HepG2 (cell line): ENCODE measurements around the gene HIBADH. TPM values are rescaled to one million over a fixed set of nuclear protein-coding genes. Genes with fewer than 3 reads are reported as not detected.

Experiments used
- ATAC-seq: fragments of 200-7000 bp; cut with Tn5 transposase; 3 replicates; pipeline ENCODE4 v1.9.1; 2020; ENCODE audit warnings: mild to moderate bottlenecking, moderate library complexity
- BruUV-seq: library from RNA; stranded (reverse); fragments of 400-500 nt; replicated peaks from 2 replicates; lab custom pipeline; 2021; lab: Mats Ljungman, UMichigan
- CTCF ChIA-PET: fragments of 300-600 bp; formaldehyde crosslinking; extraction: SDS; loops from one replicate; lab custom pipeline; 2021; ENCODE audit warnings: low total read pairs, inconsistent platforms, low intra/inter-chr PET ratio; lab: Yijun Ruan, JAX
- POLR2A ChIA-PET: fragments of 350-600 bp; sonication (Branson Sonifier 250); formaldehyde crosslinking; loops from one replicate; lab custom pipeline; 2020; ENCODE audit warnings: antibody characterized with exemption, inconsistent platforms; lab: Yijun Ruan, JAX
- DNase-seq: peaks from one replicate; pipeline ENCODE4 v3.0.0-alpha.2; 2015; ENCODE audit warnings: low spot score
- FAIRE-seq: peaks from 3 replicates; lab custom pipeline; 2011; peaks lifted over from hg19 to GRCh38; lab: Jason Lieb, UNC
- H2AFZ ChIP-seq: one replicate; pipeline ENCODE4 v1.6.1; 2011; ENCODE audit warnings: low read length, inconsistent platforms
- H3K27ac ChIP-seq: fragments of 300-600 bp; 3 replicates; pipeline ENCODE4 v1.8.0; 2011; ENCODE audit warnings: mixed run types, mild to moderate bottlenecking, mixed read lengths, low read length, inconsistent platforms; ENCODE audit not compliant: insufficient read depth; ENCODE audit errors: extremely low read length
- H3K27me3 ChIP-seq, 2 experiments: fragments of 200-600 bp in 1 of 2; 2 replicates in 1 of 2; 3 replicates in 1 of 2; pipeline versions ENCODE4 v1.6.0 to v1.8.0; 2011; ENCODE audit warnings: low read length in 2 of 2, mild to moderate bottlenecking in 2 of 2, moderate library complexity in 2 of 2, inconsistent platforms in 1 of 2; ENCODE audit not compliant: insufficient read depth in 2 of 2, control insufficient read depth in 1 of 2
- H3K36me3 ChIP-seq, 2 experiments: fragments of 200-600 bp in 1 of 2; replicated peaks in 1 of 2; 2 replicates in 1 of 2; 3 replicates in 1 of 2; pipeline versions ENCODE4 v1.5.1 to v1.8.0; 2011; ENCODE audit warnings: low read length in 2 of 2, inconsistent platforms in 1 of 2; ENCODE audit not compliant: insufficient read depth in 2 of 2, control insufficient read depth in 1 of 2
- H3K4me1 ChIP-seq: 2 replicates; pipeline ENCODE4 v1.5.1; 2012; ENCODE audit warnings: low read length, inconsistent platforms; ENCODE audit not compliant: insufficient read depth
- H3K4me2 ChIP-seq: 2 replicates; pipeline ENCODE4 v1.6.0; 2011; ENCODE audit warnings: low read depth, low read length, inconsistent platforms
- H3K4me3 ChIP-seq, 3 experiments: fragments of 200-600 bp in 1 of 3; sonication (generic), shearing (Covaris generic) in 1 of 3; replicated peaks in 1 of 3; 2 replicates each; pipeline ENCODE4 v1.5.1; 2011 to 2016; ENCODE audit warnings: low read length in 3 of 3, inconsistent platforms in 2 of 3, low read depth in 2 of 3, mild to moderate bottlenecking in 2 of 3, control low read depth in 1 of 3, mixed read lengths in 1 of 3; ENCODE audit not compliant: insufficient read depth in 1 of 3
- H3K79me2 ChIP-seq: one replicate; pipeline ENCODE4 v1.6.1; 2011; ENCODE audit warnings: low read length, inconsistent platforms; ENCODE audit not compliant: insufficient read depth
- H3K9ac ChIP-seq: 2 replicates; pipeline ENCODE4 v1.6.0; 2011; ENCODE audit warnings: mild to moderate bottlenecking, low read depth, low read length, inconsistent platforms; ENCODE audit not compliant: insufficient read depth
- H3K9me3 ChIP-seq: 2 replicates; pipeline ENCODE4 v1.5.1; 2012; ENCODE audit warnings: mild to moderate bottlenecking, low read length
- H4K20me1 ChIP-seq: 2 replicates; pipeline ENCODE4 v1.6.0; 2011; ENCODE audit warnings: inconsistent platforms, mild to moderate bottlenecking, low read length, moderate library complexity; ENCODE audit not compliant: insufficient read depth
- ARID4A ChIP-seq: sonication (generic); formaldehyde crosslinking; IDR thresholded peaks from 2 replicates; pipeline ENCODE4 v1.5.0; 2020; ENCODE audit warnings: mild to moderate bottlenecking, missing genetic modification reagents, borderline replicate concordance
- BHLHE40 ChIP-seq: IDR thresholded peaks from 2 replicates; pipeline ENCODE4 v1.6.1; 2011; ENCODE audit warnings: low read length, improper control_type of control experiment
- CHCHD3 ChIP-seq: sonication (generic); formaldehyde crosslinking; IDR thresholded peaks from 2 replicates; pipeline ENCODE4 v1.8.0; 2022; ENCODE audit warnings: mild to moderate bottlenecking, missing genetic modification reagents, moderate library complexity
- ETS1 ChIP-seq: sonication (generic); formaldehyde crosslinking; IDR thresholded peaks from 2 replicates; pipeline ENCODE4 v1.4.0; 2020; ENCODE audit warnings: missing genetic modification reagents
- SKIL ChIP-seq: sonication (generic); formaldehyde crosslinking; IDR thresholded peaks from 2 replicates; pipeline ENCODE4 v1.8.0; 2022; ENCODE audit warnings: missing genetic modification reagents, mild to moderate bottlenecking, moderate library complexity, borderline replicate concordance
- SMARCC2 ChIP-seq: fragments of 450-650 bp; IDR thresholded peaks from 2 replicates; pipeline ENCODE4 v1.6.1; 2017; ENCODE audit warnings: antibody characterized with exemption, mild to moderate bottlenecking
- TRAFD1 ChIP-seq: sonication (generic); formaldehyde crosslinking; IDR thresholded peaks from 2 replicates; pipeline ENCODE4 v1.5.1; 2020; ENCODE audit warnings: missing genetic modification reagents, mild to moderate bottlenecking, borderline replicate concordance
- ZBTB33 ChIP-seq: sonication (generic); formaldehyde crosslinking; IDR thresholded peaks from 2 replicates; pipeline ENCODE4 v1.4.0; 2020; ENCODE audit warnings: missing genetic modification reagents
- ZNF335 ChIP-seq: sonication (generic); formaldehyde crosslinking; IDR thresholded peaks from 2 replicates; pipeline ENCODE4 v1.4.0; 2020; ENCODE audit warnings: missing genetic modification reagents
- ZNF577 ChIP-seq: sonication (generic); formaldehyde crosslinking; IDR thresholded peaks from 2 replicates; pipeline ENCODE4 v1.4.0; 2020; ENCODE audit warnings: mild to moderate bottlenecking, low read depth, missing genetic modification reagents, borderline replicate concordance
- ZNF672 ChIP-seq: sonication (generic); formaldehyde crosslinking; IDR thresholded peaks from 2 replicates; pipeline ENCODE4 v1.8.1; 2022; ENCODE audit warnings: missing genetic modification reagents
- in situ Hi-C: cut with HindIII; loops from 2 replicates; pipeline ENCODE4 v1.10.0; 2017; ENCODE audit warnings: low pct_unique_long_range_greater_than_20kb; ENCODE audit not compliant: extremely low pct_ligation_motif_present
- intact Hi-C: fragments of 100-400 bp; cut with micrococcal nuclease; formaldehyde crosslinking; loops from one replicate; pipeline ENCODE4 v1.10.0; 2022; ENCODE audit not compliant: unreplicated experiment
- polyA plus RNA-seq, 8 experiments: library from polyadenylated mRNA; depleted of rRNA in 3 of 8; stranded (reverse) in 7 of 8; unstranded in 1 of 8; fragments of >200 nt; fragmentation: Illumina TruSeq in 4 of 8; extraction: Trizol in 4 of 8; gene quantifications; 2 replicates each; pipeline versions ENCODE4 v1.2.1 to v1.2.3, GENCODE V29; 2011 to 2016; ENCODE audit warnings: low read depth in 4 of 8, missing spikeins in 1 of 8, mixed read lengths in 1 of 8; ENCODE audit not compliant: insufficient read depth in 1 of 8
- total RNA-seq, 5 experiments: library from RNA; depleted of rRNA; stranded (reverse); fragments of >200 nt; fragmentation: Illumina TruSeq; extraction: Trizol; gene quantifications; 2 replicates each; pipeline ENCODE4 v1.2.3, GENCODE V29; 2016; ENCODE audit warnings: low read depth in 1 of 5

Gene HIBADH
- total and polyA plus RNA-seq, 2 of the 13 experiments (the other 11 are each of a cell fraction or from before 2014, with no cell fraction given): 49.9 to 59.5 TPM

GRCh38 chr7:27665531-27665930 is 2.8 kb upstream of the HIBADH start:
- no peaks in the 10 kb centered on the region for H3K36me3 ChIP-seq
- ChIA-PET CTCF (no interaction called here), POLR2A (no interaction called here)
- peaks cover 29% of the 10 kb centered on the region for H3K4me1 ChIP-seq
- H3K27ac ChIP-seq: no peak overlapping the region
- no TSS peak for BruUV-seq
- in situ Hi-C loops (no loop called here), intact Hi-C loops (no loop called here)
- no peak overlapping the region for H3K9ac ChIP-seq
- TF ChIP-seq TRAFD1 (CRISPR knock-in tag): no peak
- TF ChIP-seq ARID4A (CRISPR knock-in tag): no peak
- TF ChIP-seq SKIL (CRISPR knock-in tag): no peak
- TF ChIP-seq ZNF577 (CRISPR knock-in tag): no peak
- TF ChIP-seq ETS1 (CRISPR knock-in tag): no peak
- no peak for TF ChIP-seq ZNF335 (CRISPR knock-in tag)
- TF ChIP-seq ZNF672: no peak
- TF ChIP-seq SMARCC2: no peak
- TF ChIP-seq ZBTB33 (CRISPR knock-in tag): no peak
- TF ChIP-seq BHLHE40: no peak
- no peak for TF ChIP-seq CHCHD3
- no peaks in the 10 kb centered on the region; a peak in 1 of 5 replicates for H3K27me3 ChIP-seq
- H2AFZ ChIP-seq: no peak overlapping the region
- H4K20me1 ChIP-seq: no peaks in the 10 kb centered on the region
- H3K79me2 ChIP-seq: peaks cover 19% of the 10 kb centered on the region
- ATAC-seq (no peak), DNase-seq (no peak), FAIRE-seq (no peak)
- H3K9me3 ChIP-seq: no peaks in the 10 kb centered on the region
- H3K4me3 ChIP-seq: no peak overlapping the region
- no peak overlapping the region for H3K4me2 ChIP-seq
